ENCODE measurements around the gene FAM170B.

DNA sequence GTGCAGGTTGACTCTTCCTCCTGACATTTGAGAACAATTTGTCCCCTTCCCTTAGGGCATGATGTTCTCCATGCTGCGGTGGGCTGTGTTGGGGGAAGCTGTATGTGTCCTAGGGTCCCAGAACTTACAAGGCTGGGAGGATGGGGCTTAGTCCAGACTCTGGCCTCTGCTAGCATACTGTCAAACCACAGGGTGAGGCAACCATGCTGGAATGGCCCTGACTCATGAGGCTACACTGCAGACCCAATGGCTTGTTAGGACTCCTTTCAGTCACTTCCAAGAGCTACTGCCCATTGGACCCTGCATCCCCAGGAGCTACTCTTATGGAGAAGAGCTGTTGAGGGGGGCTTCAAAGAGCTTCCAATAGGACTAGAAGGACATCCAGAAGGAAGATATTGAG is 20.1 kb upstream of the FAM170B start:
- TF ChIP-seq, protein P1, sequence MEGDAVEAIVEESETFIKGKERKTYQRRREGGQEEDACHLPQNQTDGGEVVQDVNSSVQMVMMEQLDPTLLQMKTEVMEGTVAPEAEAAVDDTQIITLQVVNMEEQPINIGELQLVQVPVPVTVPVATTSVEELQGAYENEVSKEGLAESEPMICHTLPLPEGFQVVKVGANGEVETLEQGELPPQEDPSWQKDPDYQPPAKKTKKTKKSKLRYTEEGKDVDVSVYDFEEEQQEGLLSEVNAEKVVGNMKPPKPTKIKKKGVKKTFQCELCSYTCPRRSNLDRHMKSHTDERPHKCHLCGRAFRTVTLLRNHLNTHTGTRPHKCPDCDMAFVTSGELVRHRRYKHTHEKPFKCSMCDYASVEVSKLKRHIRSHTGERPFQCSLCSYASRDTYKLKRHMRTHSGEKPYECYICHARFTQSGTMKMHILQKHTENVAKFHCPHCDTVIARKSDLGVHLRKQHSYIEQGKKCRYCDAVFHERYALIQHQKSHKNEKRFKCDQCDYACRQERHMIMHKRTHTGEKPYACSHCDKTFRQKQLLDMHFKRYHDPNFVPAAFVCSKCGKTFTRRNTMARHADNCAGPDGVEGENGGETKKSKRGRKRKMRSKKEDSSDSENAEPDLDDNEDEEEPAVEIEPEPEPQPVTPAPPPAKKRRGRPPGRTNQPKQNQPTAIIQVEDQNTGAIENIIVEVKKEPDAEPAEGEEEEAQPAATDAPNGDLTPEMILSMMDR (conservative IDR thresholded peaks at IDR 0.05; ENCODE audit: low read depth in 2 of 2) = no peak
- TF ChIP-seq REST (IDR thresholded peaks at IDR 0.05; ENCODE audit: unreplicated experiment) (no peak), ZNF114 (CRISPR knock-in tag; IDR thresholded peaks at IDR 0.05) (no peak), EZH2 (IDR thresholded peaks at IDR 0.05; ENCODE audit: low read depth, unreplicated experiment) (no peak), EZH2phosphoT487 (IDR thresholded peaks at IDR 0.05; ENCODE audit: unreplicated experiment) (no peak), POLR2AphosphoS5 (IDR thresholded peaks at IDR 0.05; ENCODE audit: low read depth) (no peak), ZNF462 (CRISPR knock-in tag; IDR thresholded peaks at IDR 0.05) (no peak), JUNB (IDR thresholded peaks at IDR 0.05; ENCODE audit: unreplicated experiment) (no peak), NANOG (IDR thresholded peaks at IDR 0.05; ENCODE audit: borderline replicate concordance) (no peak), STAT1 (IDR thresholded peaks at IDR 0.05; ENCODE audit: unreplicated experiment) (no peak), ETS1 (IDR thresholded peaks at IDR 0.05) (no peak)
